LNCAP (cell line): Measurements from ENCODE around the gene PIGH.

Source experiments
- TF ChIP-seq, protein P1 (sequence below): fragments of 450-650 bp; IDR thresholded peaks from 2 replicates; pipeline ENCODE4 v1.5.1; 2017; ENCODE audit warnings: mild to moderate bottlenecking

Gene PIGH, protein sequence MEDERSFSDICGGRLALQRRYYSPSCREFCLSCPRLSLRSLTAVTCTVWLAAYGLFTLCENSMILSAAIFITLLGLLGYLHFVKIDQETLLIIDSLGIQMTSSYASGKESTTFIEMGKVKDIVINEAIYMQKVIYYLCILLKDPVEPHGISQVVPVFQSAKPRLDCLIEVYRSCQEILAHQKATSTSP

DNA sequence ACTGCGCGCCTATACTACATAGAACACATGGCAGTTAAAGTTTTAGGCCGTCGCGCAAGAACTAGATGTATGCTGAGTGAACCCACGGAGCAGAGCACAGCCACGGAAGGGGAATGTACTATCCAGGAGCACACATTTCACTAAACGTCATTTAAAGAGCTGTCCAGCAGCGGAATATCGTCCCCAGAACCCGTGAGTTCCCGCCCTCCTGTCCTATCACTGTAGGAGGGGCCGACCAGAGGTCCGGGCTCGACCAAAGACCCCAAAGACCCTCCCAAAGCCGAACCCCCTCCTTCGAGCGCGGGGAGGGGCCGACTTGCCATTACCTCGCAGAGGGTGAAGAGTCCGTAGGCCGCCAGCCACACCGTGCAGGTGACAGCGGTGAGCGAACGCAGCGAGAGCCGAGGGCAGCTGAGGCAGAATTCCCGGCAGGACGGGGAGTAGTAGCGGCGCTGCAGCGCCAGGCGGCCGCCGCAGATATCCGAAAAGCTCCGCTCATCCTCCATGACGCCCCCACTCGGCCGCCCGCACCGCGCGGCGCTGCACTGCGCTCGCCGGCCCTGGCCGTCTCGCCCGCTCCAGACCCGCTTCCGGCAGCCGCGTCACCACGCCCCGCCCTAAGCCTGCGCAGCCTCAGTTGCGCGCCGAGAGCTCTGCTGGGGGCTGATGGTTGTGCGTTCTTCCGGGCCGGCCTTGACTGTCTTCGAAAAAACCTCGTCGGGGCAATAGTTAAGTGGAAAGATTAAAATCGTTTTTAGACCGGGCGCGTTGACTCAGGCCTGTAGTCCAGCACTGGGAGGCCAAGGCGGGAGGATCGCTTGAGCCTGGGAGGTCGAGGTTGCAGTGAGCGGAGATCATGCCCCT is at the start of gene PIGH:
PIGH (minus strand) TSS at position 571 of the 864 bp plus-strand sequence; CDS start at position 506, 65 bp downstream.
- TF ChIP-seq, protein P1, sequence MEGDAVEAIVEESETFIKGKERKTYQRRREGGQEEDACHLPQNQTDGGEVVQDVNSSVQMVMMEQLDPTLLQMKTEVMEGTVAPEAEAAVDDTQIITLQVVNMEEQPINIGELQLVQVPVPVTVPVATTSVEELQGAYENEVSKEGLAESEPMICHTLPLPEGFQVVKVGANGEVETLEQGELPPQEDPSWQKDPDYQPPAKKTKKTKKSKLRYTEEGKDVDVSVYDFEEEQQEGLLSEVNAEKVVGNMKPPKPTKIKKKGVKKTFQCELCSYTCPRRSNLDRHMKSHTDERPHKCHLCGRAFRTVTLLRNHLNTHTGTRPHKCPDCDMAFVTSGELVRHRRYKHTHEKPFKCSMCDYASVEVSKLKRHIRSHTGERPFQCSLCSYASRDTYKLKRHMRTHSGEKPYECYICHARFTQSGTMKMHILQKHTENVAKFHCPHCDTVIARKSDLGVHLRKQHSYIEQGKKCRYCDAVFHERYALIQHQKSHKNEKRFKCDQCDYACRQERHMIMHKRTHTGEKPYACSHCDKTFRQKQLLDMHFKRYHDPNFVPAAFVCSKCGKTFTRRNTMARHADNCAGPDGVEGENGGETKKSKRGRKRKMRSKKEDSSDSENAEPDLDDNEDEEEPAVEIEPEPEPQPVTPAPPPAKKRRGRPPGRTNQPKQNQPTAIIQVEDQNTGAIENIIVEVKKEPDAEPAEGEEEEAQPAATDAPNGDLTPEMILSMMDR, result peak; percentile 63

DNA sequence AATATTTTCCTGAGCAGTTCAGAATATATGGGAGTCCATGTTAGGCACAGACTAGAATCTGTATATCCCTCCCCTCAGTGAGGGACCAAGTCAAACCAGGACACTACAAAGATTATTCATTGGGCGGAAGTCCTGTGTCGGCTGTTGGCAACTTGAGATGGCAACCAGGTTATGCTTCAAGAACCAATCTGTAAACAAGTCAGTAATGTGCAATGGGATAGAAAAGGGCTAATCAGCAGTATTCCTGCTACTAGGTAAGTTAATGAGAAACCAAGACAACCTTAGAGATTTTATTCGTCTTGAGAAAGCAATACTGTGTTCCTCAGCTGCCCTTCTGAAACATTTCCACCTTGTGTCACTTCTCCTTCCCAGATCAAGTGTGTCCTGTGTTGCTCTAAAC is 46.1 kb upstream of the PIGH start:
- TF ChIP-seq, protein P1, result no peak

DNA sequence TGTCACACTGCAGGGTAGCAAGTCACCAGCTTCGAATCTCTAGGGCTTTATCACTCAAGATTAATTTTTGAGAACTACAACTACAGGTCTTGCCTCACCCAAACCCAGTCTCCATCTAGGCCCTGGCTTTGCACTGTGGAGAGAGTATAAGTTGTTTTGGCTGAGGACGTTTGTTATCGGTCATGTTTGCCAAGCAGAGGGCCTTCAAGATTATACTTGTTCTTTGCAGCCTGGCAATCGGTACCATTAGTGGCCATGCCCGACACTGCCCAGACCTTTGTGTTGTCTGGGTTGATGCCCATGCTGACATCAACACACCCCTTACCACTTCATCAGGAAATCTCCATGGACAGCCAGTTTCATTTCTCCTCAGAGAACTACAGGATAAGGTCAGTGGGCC is 45.3 kb upstream of the PIGH start:
- TF ChIP-seq, protein P1, result no peak

DNA sequence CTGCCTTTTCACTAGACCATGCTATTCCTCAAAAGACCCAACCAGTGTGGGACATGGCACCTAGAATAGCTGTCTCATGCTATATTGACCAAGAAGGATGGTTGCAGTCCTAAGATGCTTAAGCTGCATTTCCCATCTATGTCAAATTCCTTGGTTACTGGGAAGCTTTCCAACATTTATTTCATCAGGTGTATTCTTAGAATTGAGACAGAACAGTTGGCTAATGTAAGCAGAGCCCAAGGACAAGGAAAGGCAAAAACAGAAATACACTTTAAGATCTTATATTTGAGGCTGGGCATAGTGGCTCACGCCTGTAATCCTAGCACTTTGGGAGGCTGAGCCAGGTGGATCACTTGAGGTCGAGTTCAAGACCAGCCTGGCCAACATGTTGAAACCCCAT is 44.4 kb upstream of the PIGH start:
- TF ChIP-seq, protein P1, result no peak

DNA sequence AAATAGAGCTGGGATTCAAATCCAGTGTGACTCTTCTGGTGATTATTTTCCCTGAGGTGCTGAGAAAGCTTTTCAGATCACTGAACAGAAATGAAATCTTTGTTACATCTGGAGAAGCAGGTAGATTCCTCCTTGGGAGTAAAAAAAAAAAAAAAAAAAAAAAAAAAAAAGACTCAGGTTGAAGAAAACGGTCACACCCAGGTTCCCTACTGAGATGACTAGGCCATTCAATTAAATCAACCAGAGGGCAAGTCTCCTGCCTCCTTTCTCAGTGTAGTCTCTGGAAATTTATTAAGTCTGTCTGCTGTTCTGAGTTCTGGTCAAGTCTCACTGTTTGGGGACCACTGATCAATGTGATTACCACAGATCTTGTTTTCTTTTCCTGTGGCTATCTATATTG is 43.6 kb upstream of the PIGH start:
- TF ChIP-seq, protein P1, result no peak

DNA sequence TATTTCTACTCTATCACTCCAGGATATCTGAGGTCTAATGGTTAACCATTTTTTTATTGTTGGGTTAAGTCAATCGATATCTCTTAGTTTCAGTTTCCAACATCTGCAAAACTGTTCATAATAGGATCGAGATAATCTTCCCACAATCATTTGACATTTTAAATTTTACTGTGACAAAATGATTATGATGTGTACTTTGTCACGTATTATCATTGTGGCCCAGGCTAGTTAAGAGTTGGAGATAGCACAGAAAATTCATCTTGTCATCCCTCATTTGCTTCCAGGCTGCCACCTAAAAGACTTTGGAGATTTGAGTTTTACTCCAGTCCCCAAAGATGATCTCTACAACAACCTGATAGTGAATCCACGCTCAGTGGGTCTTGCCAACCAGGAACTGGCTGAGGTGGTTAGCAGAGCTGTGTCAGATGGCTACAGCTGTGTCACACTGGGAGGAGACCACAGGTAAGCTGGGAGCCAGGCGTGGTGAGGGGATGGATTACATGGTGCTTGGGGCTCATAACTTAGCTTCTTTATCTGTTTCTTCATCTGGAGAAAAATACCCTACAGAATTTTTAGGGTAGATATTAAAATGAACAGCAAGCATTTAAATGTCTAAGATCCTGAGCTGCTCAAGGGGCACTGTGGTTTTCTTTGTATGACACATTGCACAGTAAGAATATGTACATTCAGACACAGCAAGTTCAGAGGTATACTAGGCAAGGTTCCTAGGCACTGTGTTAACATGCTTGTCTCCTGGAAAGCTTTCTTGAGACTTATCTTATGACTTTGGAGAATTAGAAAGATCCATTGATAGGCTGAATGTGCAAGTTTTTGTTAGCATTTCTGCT is 42.1 kb upstream of the PIGH start:
- TF ChIP-seq, protein P1, result no peak

DNA sequence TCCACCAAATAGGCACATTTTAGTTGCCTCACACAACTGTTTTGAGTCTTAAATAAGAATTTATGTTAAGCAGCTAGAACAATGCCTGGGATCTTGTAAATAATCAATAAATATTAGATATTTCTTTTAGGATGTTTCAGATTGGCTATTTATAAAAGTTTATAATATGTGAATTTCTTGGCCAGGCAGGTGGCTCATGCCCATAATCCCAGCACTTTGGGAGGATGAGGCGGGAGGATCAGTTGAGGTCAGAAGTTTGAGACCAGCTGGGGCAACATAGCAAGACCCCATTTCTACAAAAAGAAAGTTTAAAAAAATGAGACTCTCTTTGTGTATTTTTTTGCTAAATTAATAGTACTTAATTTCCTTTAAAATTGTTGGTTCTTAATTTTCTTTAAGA is 41.4 kb upstream of the PIGH start:
- TF ChIP-seq, protein P1, result no peak
